Heart right ventricle (tissue), 16 donors: ENCODE measurements around the gene ASB6. TPM values are rescaled to one million over a fixed set of nuclear protein-coding genes. Genes with fewer than 3 reads are reported as not detected.

Experiments used
- ATAC-seq, 8 donors: fragments of 200-7000 bp; cut with Tn5 transposase; one replicate each; pipeline ENCODE4 v1.9.1; 2020; ENCODE audit warnings: mild to moderate bottlenecking in 8 of 8, moderate library complexity in 8 of 8, moderate number of reproducible peaks in 1 of 8
- DNase-seq, 2 donors: peaks; one replicate each; pipeline ENCODE4 v3.0.0-alpha.2; 2020
- H3K27ac ChIP-seq, 10 donors: fragments of 200-600 bp; sonication (generic) in 2 of 10; one replicate each; pipeline versions ENCODE4 v1.5.0 to v1.8.0; 2020 to 2022; ENCODE audit warnings: mild to moderate bottlenecking in 3 of 10
- H3K27me3 ChIP-seq, 7 donors: fragments of 200-600 bp; one replicate each; pipeline ENCODE4 v1.8.0; 2021 to 2022; ENCODE audit warnings: mild to moderate bottlenecking in 2 of 7
- H3K36me3 ChIP-seq, 9 donors: fragments of 200-600 bp; sonication (generic) in 1 of 9; one replicate each; pipeline versions ENCODE4 v1.5.0 to v1.8.0; 2020 to 2022; ENCODE audit warnings: mild to moderate bottlenecking in 2 of 9
- H3K4me1 ChIP-seq, 9 donors: fragments of 200-600 bp; sonication (generic) in 1 of 9; one replicate each; pipeline versions ENCODE4 v1.5.0 to v1.8.0; 2020 to 2022; ENCODE audit warnings: mild to moderate bottlenecking in 4 of 9
- H3K4me3 ChIP-seq, 10 donors: fragments of 200-600 bp; sonication (generic) in 2 of 10; one replicate each; pipeline versions ENCODE4 v1.5.0 to v1.8.0; 2020 to 2022; ENCODE audit warnings: mild to moderate bottlenecking in 7 of 10, moderate library complexity in 2 of 10
- H3K9me3 ChIP-seq, 11 donors: fragments of 200-600 bp in 10 of 11; sonication (generic) in 2 of 11; one replicate each; pipeline versions ENCODE4 v1.5.0 to v1.8.0; 2013 to 2022; ENCODE audit warnings: mild to moderate bottlenecking in 2 of 11, control low read depth in 1 of 11, moderate library complexity in 1 of 11
- WGBS, 2 donors: extraction: QIAGEN DNeasy Blood & Tissue Kit; methylation state at CpG; one replicate each; pipeline ENCODE4 v1.1.7; 2013; ENCODE audit warnings: inconsistent platforms in 1 of 2; 5-methylcytosine and 5-hydroxymethylcytosine counted together
- intact Hi-C, 10 donors: fragments of 100-400 bp; cut with DNase I; formaldehyde crosslinking; loops; one replicate each; pipeline versions ENCODE4 v1.11.1 to v1.14.2; 2022
- polyA plus RNA-seq, 2 donors: library from polyadenylated mRNA; stranded (reverse); fragments of 200-250 nt; gene quantifications; one replicate each; pipeline ENCODE4 v1.2.3, GENCODE V29; 2013
- total RNA-seq, 10 donors: library from RNA; stranded (reverse); fragmentation: NEBNext Ultra II Directional in 3 of 10; extraction: Animal tissue kit (Norgen Biotek cat#: 25700) in 3 of 10; gene quantifications; one replicate each; pipeline versions ENCODE4 v1.2.1 to v1.2.4, GENCODE V29; 2021 to 2023
- TF ChIP-seq, protein P1 (sequence below), 9 donors: fragments of 200-600 bp; sonication (generic) in 2 of 9; IDR thresholded peaks; one replicate each; pipeline versions ENCODE4 v1.5.0 to v1.8.0; 2021 to 2022; ENCODE audit warnings: antibody characterized with exemption in 9 of 9, mild to moderate bottlenecking in 5 of 9, moderate library complexity in 1 of 9
- donor health status: Arrhythmogenic right ventricular cardiomyopathy.
- donor health status: ischemic (EF 13 %, LVEDD 7.1; RV severe dilation, severe dysfunction).
- donor health status: healthy with polysubstance abuse.
- donor health status: DM: no; HTN: yes; CAD: no.
- donor health status: DM: no; HTN: no; CAD: no.
- donor health status: ischemic (EF 25% LVEDD 6.9; RV normal size, moderate dysfunction).
- donor health status: ischemic (EF 25% LVEDD 5.7; RV mildly dilated, moderate dysfunction).
- donor health status: healthy.
- donor health status: DM: yes; HTN: yes; CAD: no.
- donor health status: Ischemic cardiomyopathy.
- donor health status: ischemic (EF 35%, LVEDD 5.7; RV mildly dilated, moderate dysfunction).
- donor health status: nonischemic (EF 11% LVEDD 7.7; RV severe dilation, severe dysfunction).
- donor health status: DM: yes; HTN: yes; CAD: no.
- donor health status: PGD.
- donor health status: ischemic (EF 29% LVEDD 5.4; RV normal size, mild dysfunction).
- donor health status: nonischemic (EF 23%, LVEDD 6.1; RV moderate dilation, normal function).

The ASB6 gene
- total and polyA plus RNA-seq, 12 donors, result 6.2 to 11.8 (median 9.4) TPM

DNA sequence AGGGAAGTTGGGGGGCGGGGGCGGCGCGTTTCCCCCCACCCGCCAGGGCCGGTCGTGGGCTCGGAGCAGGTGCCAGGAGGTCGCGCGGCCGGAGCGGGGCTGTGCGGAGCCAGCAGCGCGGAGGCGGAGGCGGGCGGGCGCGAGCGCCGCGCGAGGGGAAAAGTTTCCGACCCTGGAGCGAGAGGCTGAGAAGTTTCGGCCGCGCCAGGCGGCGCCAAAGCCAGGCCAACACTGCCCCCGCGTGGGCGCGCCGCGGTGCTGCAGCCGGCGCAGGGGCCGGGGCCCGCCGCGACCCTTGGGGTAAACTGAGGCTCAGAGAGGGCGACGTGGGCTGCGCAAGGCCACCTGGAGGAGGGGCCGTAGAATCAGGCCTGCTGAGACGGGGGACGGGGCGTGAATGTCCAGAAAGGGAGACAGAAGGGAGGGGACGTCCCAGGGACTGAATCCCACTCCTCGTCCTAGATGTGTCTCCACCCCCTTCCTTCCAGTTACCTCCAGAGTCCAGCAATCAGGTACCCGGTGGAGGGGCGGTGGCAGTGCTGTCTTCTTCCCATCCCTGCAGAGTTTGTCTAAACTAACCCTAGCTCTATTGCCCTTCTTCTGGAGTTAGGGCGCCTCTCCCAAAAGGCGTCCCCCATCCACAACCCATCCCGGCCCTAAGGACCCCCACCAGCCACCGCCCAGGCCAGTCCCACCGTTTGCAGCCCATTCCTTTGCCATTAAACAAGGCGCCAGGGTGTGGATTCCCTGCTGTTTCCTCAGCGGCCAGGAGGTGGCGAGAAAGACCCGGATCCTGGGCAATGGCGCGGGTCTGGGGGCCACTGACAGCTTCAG is 31.3 kb downstream of the ASB6 start:
- no peaks in the 10 kb centered on the region for H3K27me3 ChIP-seq
- DNase-seq (peak; percentile 79 to 87), ATAC-seq (peak; percentile 28 to 75 (median 48))
- intact Hi-C loops, result loop anchor here (1.0 to 10.0 kb wide), 11 partner anchors 206 to 480 kb away; no protein-coding TSS in a partner anchor
- 0% methylated on average over 60 to 66 of the region's 66 CpGs for WGBS, 2 donors
- peaks cover 32 to 51% (median 43%) of the 10 kb centered on the region in 9 donors for H3K4me1 ChIP-seq
- peak overlapping the region; percentile 81 to 98 (median 94) for H3K27ac ChIP-seq
- H3K36me3 ChIP-seq, result no peaks in the 10 kb centered on the region
- peak overlapping the region; percentile 32 to 77 (median 64) for H3K4me3 ChIP-seq
- H3K9me3 ChIP-seq, result no peaks in the 10 kb centered on the region
- TF ChIP-seq, protein P1, sequence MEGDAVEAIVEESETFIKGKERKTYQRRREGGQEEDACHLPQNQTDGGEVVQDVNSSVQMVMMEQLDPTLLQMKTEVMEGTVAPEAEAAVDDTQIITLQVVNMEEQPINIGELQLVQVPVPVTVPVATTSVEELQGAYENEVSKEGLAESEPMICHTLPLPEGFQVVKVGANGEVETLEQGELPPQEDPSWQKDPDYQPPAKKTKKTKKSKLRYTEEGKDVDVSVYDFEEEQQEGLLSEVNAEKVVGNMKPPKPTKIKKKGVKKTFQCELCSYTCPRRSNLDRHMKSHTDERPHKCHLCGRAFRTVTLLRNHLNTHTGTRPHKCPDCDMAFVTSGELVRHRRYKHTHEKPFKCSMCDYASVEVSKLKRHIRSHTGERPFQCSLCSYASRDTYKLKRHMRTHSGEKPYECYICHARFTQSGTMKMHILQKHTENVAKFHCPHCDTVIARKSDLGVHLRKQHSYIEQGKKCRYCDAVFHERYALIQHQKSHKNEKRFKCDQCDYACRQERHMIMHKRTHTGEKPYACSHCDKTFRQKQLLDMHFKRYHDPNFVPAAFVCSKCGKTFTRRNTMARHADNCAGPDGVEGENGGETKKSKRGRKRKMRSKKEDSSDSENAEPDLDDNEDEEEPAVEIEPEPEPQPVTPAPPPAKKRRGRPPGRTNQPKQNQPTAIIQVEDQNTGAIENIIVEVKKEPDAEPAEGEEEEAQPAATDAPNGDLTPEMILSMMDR (IDR thresholded peaks at IDR 0.05), result peak; percentile 74 to 99 (median 87)

DNA sequence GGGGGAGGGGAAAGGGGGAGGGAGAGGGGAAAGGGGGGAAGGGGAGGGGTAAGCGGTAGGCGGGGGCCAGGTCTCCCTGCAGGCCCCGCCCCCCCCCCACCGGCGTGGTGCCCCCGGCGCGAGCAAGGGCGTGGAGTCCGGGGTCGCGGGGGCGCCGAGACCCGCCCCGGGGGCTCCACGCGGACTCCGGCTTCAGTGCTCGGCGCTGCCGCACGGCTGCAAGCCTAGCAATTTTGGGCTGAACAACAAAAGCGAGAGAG is 31.8 kb downstream of the ASB6 start:
- 0 to 1% methylated on average over 20 to 24 of the region's 24 CpGs for WGBS, 2 donors
- ATAC-seq, result peak in 1 of 8 donors; percentile 1
- intact Hi-C loops, result loop anchor here (1.0 to 10.0 kb wide), 10 partner anchors 205 to 479 kb away; no protein-coding TSS in a partner anchor
- no peaks in the 10 kb centered on the region for H3K9me3 ChIP-seq
- DNase-seq, result no peak
- no peaks in the 10 kb centered on the region for H3K27me3 ChIP-seq
- peaks cover 32 to 51% (median 43%) of the 10 kb centered on the region in 9 donors for H3K4me1 ChIP-seq
- H3K4me3 ChIP-seq, result peak overlapping the region; percentile 32 to 77 (median 64)
- TF ChIP-seq, protein P1 (IDR thresholded peaks at IDR 0.05), result no peak
- peak overlapping the region; percentile 81 to 98 (median 94) for H3K27ac ChIP-seq
- no peaks in the 10 kb centered on the region for H3K36me3 ChIP-seq

GRCh38 chr9:129609486-129610212 is 32.3 kb downstream of the ASB6 start:
- intact Hi-C loops, result loop anchor here (1.0 to 10.0 kb wide), 19 partner anchors 57 to 479 kb away; partner anchors contain the start of gene IER5L (in 1 of the 10)
- WGBS, 2 donors, result 20 to 21% methylated on average over 22 to 26 of the region's 30 CpGs
- H3K27me3 ChIP-seq, result no peaks in the 10 kb centered on the region
- TF ChIP-seq, protein P1 (IDR thresholded peaks at IDR 0.05), result no peak
- H3K36me3 ChIP-seq, result no peaks in the 10 kb centered on the region
- H3K9me3 ChIP-seq, result no peaks in the 10 kb centered on the region
- peak overlapping the region in 9 of 10 donors; percentile 41 to 77 (median 66) for H3K4me3 ChIP-seq
- ATAC-seq (peak in 4 of 8 donors; percentile 3 to 6 (median 5)), DNase-seq (peak; percentile 50 to 57)
- H3K4me1 ChIP-seq, result peaks cover 32 to 51% (median 43%) of the 10 kb centered on the region in 9 donors
- peak overlapping the region; percentile 55 to 98 (median 94) for H3K27ac ChIP-seq
